ENCODE data around the gene MAGEL2. TPM values are rescaled to one million over a fixed set of nuclear protein-coding genes. Genes with fewer than 3 reads are reported as not detected.

MAGEL2 gene
- total and polyA plus RNA-seq, 5 donors from 2014 or later, result not detected

- Mint-ChIP-seq H3K9me3 (peaks cover 0 to 5% (median 0%) of the 10 kb centered on the region in 7 donors), H3K4me3 (no peak overlapping the region)
These were observed 2.8 kb downstream of the MAGEL2 start for GRCh38 chr15:23644829-23645228.

GRCh38 chr15:23642413-23643044 lies 5.1 kb downstream of the MAGEL2 start:
- peak in 2 of 3 donors; percentile 19 to 25 for DNase-seq
- Mint-ChIP-seq H3K4me1 (no peaks in the 10 kb centered on the region), H3K36me3 (no peaks in the 10 kb centered on the region), H3K9me3 (peaks cover 0 to 2% (median 0%) of the 10 kb centered on the region in 7 donors), H3K27me3 (no peaks in the 10 kb centered on the region), H3K4me3 (no peak overlapping the region), H3K27ac (no peak overlapping the region)
- H3K27ac ChIP-seq (ENCODE audit: insufficient read depth, low read length, poor library complexity, severe bottlenecking), result no peak overlapping the region
- H3K27me3 ChIP-seq (ENCODE audit: control insufficient read depth, insufficient read depth, low read length), result no peaks in the 10 kb centered on the region
- ATAC-seq (ENCODE audit: low read depth in 2 of 2), result no peak
- H3K4me3 ChIP-seq (ENCODE audit: low read depth, low read length), result no peak overlapping the region
- no peaks in the 10 kb centered on the region for H3K36me3 ChIP-seq (ENCODE audit: control insufficient read depth, insufficient read depth, low read length)
- no peaks in the 10 kb centered on the region for H3K4me1 ChIP-seq (ENCODE audit: control insufficient read depth, insufficient read depth, low read length, poor library complexity, severe bottlenecking)
- H3K9me3 ChIP-seq (ENCODE audit: control insufficient read depth in 2 of 2, low read length in 2 of 2), result no peaks in the 10 kb centered on the region

More at GRCh38 chr15:23644829-23645228, 2.8 kb downstream of the MAGEL2 start:
- no peak for ATAC-seq (ENCODE audit: low read depth in 2 of 2)
- DNase-seq, result no peak
- Histone ChIP-seq H3K9me3 (ENCODE audit: control insufficient read depth in 2 of 2, low read length in 2 of 2) (no peaks in the 10 kb centered on the region), H3K27me3 (ENCODE audit: control insufficient read depth, insufficient read depth, low read length) (no peaks in the 10 kb centered on the region), H3K4me3 (ENCODE audit: low read depth, low read length) (no peak overlapping the region), H3K4me1 (ENCODE audit: control insufficient read depth, insufficient read depth, low read length, poor library complexity, severe bottlenecking) (no peaks in the 10 kb centered on the region), H3K27ac (ENCODE audit: insufficient read depth, low read length, poor library complexity, severe bottlenecking) (no peak overlapping the region), H3K36me3 (ENCODE audit: control insufficient read depth, insufficient read depth, low read length) (no peaks in the 10 kb centered on the region)
- no peaks in the 10 kb centered on the region for H3K4me1 Mint-ChIP-seq
- no peak overlapping the region for H3K27ac Mint-ChIP-seq
- peaks cover 7% of the 10 kb centered on the region for H3K27me3 Mint-ChIP-seq
- H3K36me3 Mint-ChIP-seq, result no peaks in the 10 kb centered on the region

- Mint-ChIP-seq H3K9me3 (peaks cover 0 to 2% (median 0%) of the 10 kb centered on the region in 7 donors), H3K27me3 (no peaks in the 10 kb centered on the region), H3K36me3 (no peaks in the 10 kb centered on the region), H3K4me1 (no peaks in the 10 kb centered on the region), H3K27ac (no peak overlapping the region), H3K4me3 (no peak overlapping the region)
- Histone ChIP-seq H3K27me3 (ENCODE audit: control insufficient read depth, insufficient read depth, low read length) (no peaks in the 10 kb centered on the region), H3K27ac (ENCODE audit: insufficient read depth, low read length, poor library complexity, severe bottlenecking) (no peak overlapping the region), H3K9me3 (ENCODE audit: control insufficient read depth in 2 of 2, low read length in 2 of 2) (no peaks in the 10 kb centered on the region), H3K4me1 (ENCODE audit: control insufficient read depth, insufficient read depth, low read length, poor library complexity, severe bottlenecking) (no peaks in the 10 kb centered on the region), H3K4me3 (ENCODE audit: low read depth, low read length) (no peak overlapping the region), H3K36me3 (ENCODE audit: control insufficient read depth, insufficient read depth, low read length) (no peaks in the 10 kb centered on the region)
- ATAC-seq (ENCODE audit: low read depth in 2 of 2), result no peak
- DNase-seq, result no peak
These were observed 13.5 kb downstream of the MAGEL2 start for GRCh38 chr15:23634181-23634580.

GRCh38 chr15:23629234-23629805 lies 18.3 kb downstream of the MAGEL2 start:
- H3K27me3 Mint-ChIP-seq, result no peaks in the 10 kb centered on the region
- Histone ChIP-seq H3K9me3 (ENCODE audit: control insufficient read depth in 2 of 2, low read length in 2 of 2) (no peaks in the 10 kb centered on the region), H3K36me3 (ENCODE audit: control insufficient read depth, insufficient read depth, low read length) (no peaks in the 10 kb centered on the region), H3K27ac (ENCODE audit: insufficient read depth, low read length, poor library complexity, severe bottlenecking) (no peak overlapping the region), H3K4me3 (ENCODE audit: low read depth, low read length) (no peak overlapping the region), H3K4me1 (ENCODE audit: control insufficient read depth, insufficient read depth, low read length, poor library complexity, severe bottlenecking) (no peaks in the 10 kb centered on the region), H3K27me3 (ENCODE audit: control insufficient read depth, insufficient read depth, low read length) (no peaks in the 10 kb centered on the region)
- no peak overlapping the region for H3K27ac Mint-ChIP-seq
- H3K36me3 Mint-ChIP-seq, result no peaks in the 10 kb centered on the region
- H3K4me1 Mint-ChIP-seq, result no peaks in the 10 kb centered on the region
- peaks cover 0 to 7% (median 2%) of the 10 kb centered on the region in 7 donors for H3K9me3 Mint-ChIP-seq
- ATAC-seq (ENCODE audit: low read depth in 2 of 2) (no peak), DNase-seq (no peak)
- H3K4me3 Mint-ChIP-seq, result no peak overlapping the region

GRCh38 chr15:23628612-23629233 lies 18.9 kb downstream of the MAGEL2 start:
- peaks cover 0 to 7% (median 2%) of the 10 kb centered on the region in 7 donors for H3K9me3 Mint-ChIP-seq
- ATAC-seq (ENCODE audit: low read depth in 2 of 2), result no peak
- Histone ChIP-seq H3K36me3 (ENCODE audit: control insufficient read depth, insufficient read depth, low read length) (no peaks in the 10 kb centered on the region), H3K4me1 (ENCODE audit: control insufficient read depth, insufficient read depth, low read length, poor library complexity, severe bottlenecking) (no peaks in the 10 kb centered on the region), H3K4me3 (ENCODE audit: low read depth, low read length) (no peak overlapping the region), H3K9me3 (ENCODE audit: control insufficient read depth in 2 of 2, low read length in 2 of 2) (no peaks in the 10 kb centered on the region), H3K27me3 (ENCODE audit: control insufficient read depth, insufficient read depth, low read length) (no peaks in the 10 kb centered on the region), H3K27ac (ENCODE audit: insufficient read depth, low read length, poor library complexity, severe bottlenecking) (no peak overlapping the region)
- no peak overlapping the region for H3K27ac Mint-ChIP-seq
- no peak for DNase-seq
- H3K4me1 Mint-ChIP-seq, result no peaks in the 10 kb centered on the region
- H3K36me3 Mint-ChIP-seq, result no peaks in the 10 kb centered on the region
- H3K27me3 Mint-ChIP-seq, result no peaks in the 10 kb centered on the region
- no peak overlapping the region for H3K4me3 Mint-ChIP-seq

GRCh38 chr15:23616536-23616935 lies 31.1 kb downstream of the MAGEL2 start:
- peaks cover 0 to 4% of the 10 kb centered on the region in 2 experiments for H3K9me3 ChIP-seq (ENCODE audit: control insufficient read depth in 2 of 2, low read length in 2 of 2)
- H3K4me3 Mint-ChIP-seq, result no peak overlapping the region
- H3K36me3 ChIP-seq (ENCODE audit: control insufficient read depth, insufficient read depth, low read length), result no peaks in the 10 kb centered on the region
- peaks cover 0 to 8% (median 2%) of the 10 kb centered on the region in 7 donors for H3K9me3 Mint-ChIP-seq
- no peaks in the 10 kb centered on the region for H3K4me1 Mint-ChIP-seq
- H3K27me3 ChIP-seq (ENCODE audit: control insufficient read depth, insufficient read depth, low read length), result no peaks in the 10 kb centered on the region
- no peak for DNase-seq
- no peaks in the 10 kb centered on the region for H3K27me3 Mint-ChIP-seq
- H3K27ac ChIP-seq (ENCODE audit: insufficient read depth, low read length, poor library complexity, severe bottlenecking), result no peak overlapping the region
- no peaks in the 10 kb centered on the region for H3K36me3 Mint-ChIP-seq
- H3K4me3 ChIP-seq (ENCODE audit: low read depth, low read length), result no peak overlapping the region
- no peaks in the 10 kb centered on the region for H3K4me1 ChIP-seq (ENCODE audit: control insufficient read depth, insufficient read depth, low read length, poor library complexity, severe bottlenecking)
- ATAC-seq (ENCODE audit: low read depth in 2 of 2), result no peak
- no peak overlapping the region for H3K27ac Mint-ChIP-seq

GRCh38 chr15:23606226-23606625 lies 41.4 kb downstream of the MAGEL2 start:
- Histone ChIP-seq H3K27me3 (ENCODE audit: control insufficient read depth, insufficient read depth, low read length) (no peaks in the 10 kb centered on the region), H3K4me1 (ENCODE audit: control insufficient read depth, insufficient read depth, low read length, poor library complexity, severe bottlenecking) (no peaks in the 10 kb centered on the region), H3K27ac (ENCODE audit: insufficient read depth, low read length, poor library complexity, severe bottlenecking) (no peak overlapping the region), H3K36me3 (ENCODE audit: control insufficient read depth, insufficient read depth, low read length) (no peaks in the 10 kb centered on the region), H3K4me3 (ENCODE audit: low read depth, low read length) (no peak overlapping the region), H3K9me3 (ENCODE audit: control insufficient read depth in 2 of 2, low read length in 2 of 2) (no peaks in the 10 kb centered on the region)
- Mint-ChIP-seq H3K4me3 (no peak overlapping the region), H3K27ac (peak overlapping the region in 1 of 3 donors; percentile 44), H3K9me3 (peaks cover 0 to 10% (median 3%) of the 10 kb centered on the region in 7 donors), H3K36me3 (no peaks in the 10 kb centered on the region), H3K27me3 (no peaks in the 10 kb centered on the region), H3K4me1 (no peaks in the 10 kb centered on the region)
- ATAC-seq (ENCODE audit: low read depth in 2 of 2) (no peak), DNase-seq (no peak)
